PC-3 (cell line): ENCODE data around the gene TMPRSS3. TPM values are rescaled to one million over a fixed set of nuclear protein-coding genes. Genes with fewer than 3 reads are reported as not detected.

Experiments used
- ATAC-seq: fragments of 200-7000 bp; cut with Tn5 transposase; 2 replicates; pipeline ENCODE4 v1.9.1; 2020; ENCODE audit warnings: mild to moderate bottlenecking, moderate library complexity
- BruUV-seq: library from RNA; stranded (reverse); fragments of 400-500 nt; replicated peaks from 2 replicates; lab custom pipeline; 2021; lab: Mats Ljungman, UMichigan
- CTCF ChIA-PET: fragments of 300-600 bp; sonication (Branson Sonifier 250); formaldehyde crosslinking; loops from one replicate; lab custom pipeline; 2022; ENCODE audit warnings: antibody characterized with exemption; lab: Charles Lee
- POLR2A ChIA-PET: fragments of 300-600 bp; sonication (Branson Sonifier 250); formaldehyde crosslinking; loops from one replicate; lab custom pipeline; 2022; ENCODE audit warnings: antibody characterized with exemption; ENCODE audit not compliant: unreplicated experiment; lab: Charles Lee
- DNase-seq: peaks from one replicate; pipeline ENCODE4 v3.0.0-alpha.2; 2015
- H2AFZ ChIP-seq: fragments of 300-600 bp; sonication (generic); 2 replicates; pipeline ENCODE4 v1.6.0; 2016; ENCODE audit warnings: antibody characterized with exemption, low read length
- H3F3A ChIP-seq: fragments of 300-600 bp; sonication (generic); one replicate; pipeline ENCODE4 v1.6.0; 2017; ENCODE audit warnings: antibody characterized with exemption, low read length, control low read depth, mild to moderate bottlenecking; ENCODE audit not compliant: unreplicated experiment
- H3K27ac ChIP-seq: fragments of 300-600 bp; sonication (generic); 2 replicates; pipeline ENCODE4 v1.5.1; 2016; ENCODE audit warnings: mild to moderate bottlenecking, low read length
- H3K27me3 ChIP-seq: fragments of 300-600 bp; sonication (generic); 2 replicates; pipeline ENCODE4 v1.6.1; 2016; ENCODE audit warnings: low read length, mixed read lengths
- H3K36me3 ChIP-seq: fragments of 300-600 bp; sonication (generic); 2 replicates; pipeline ENCODE4 v1.6.1; 2016; ENCODE audit warnings: low read depth, mixed run types, low read length, mixed read lengths
- H3K4me1 ChIP-seq: fragments of 300-600 bp; sonication (generic); 2 replicates; pipeline ENCODE4 v1.5.1; 2016; ENCODE audit warnings: low read length; ENCODE audit not compliant: insufficient read depth
- H3K4me2 ChIP-seq: fragments of 300-600 bp; sonication (generic); 2 replicates; pipeline ENCODE4 v1.6.0; 2016; ENCODE audit warnings: low read length
- H3K4me3 ChIP-seq: fragments of 300-600 bp; sonication (generic); 2 replicates; pipeline ENCODE4 v1.5.1; 2016; ENCODE audit warnings: mild to moderate bottlenecking, low read length, mixed read lengths
- H3K79me2 ChIP-seq: fragments of 300-600 bp; sonication (generic); 2 replicates; pipeline ENCODE4 v1.6.1; 2017; ENCODE audit warnings: low read length, mixed read lengths
- H3K9ac ChIP-seq: fragments of 300-600 bp; sonication (generic); 2 replicates; pipeline ENCODE4 v1.6.0; 2016; ENCODE audit warnings: mild to moderate bottlenecking, low read length
- H3K9me2 ChIP-seq: fragments of 300-600 bp; sonication (generic); replicated peaks from 2 replicates; pipeline ENCODE4 v1.6.1; 2016; ENCODE audit warnings: mixed run types, low read length, mixed read lengths
- H3K9me3 ChIP-seq: fragments of 300-600 bp; sonication (generic); 2 replicates; pipeline ENCODE4 v1.6.1; 2016; ENCODE audit warnings: low read length, mixed read lengths
- H4K20me1 ChIP-seq: fragments of 300-600 bp; sonication (generic); 2 replicates; pipeline ENCODE4 v1.6.1; 2016; ENCODE audit warnings: low read length, mixed read lengths
- EZH2 ChIP-seq: fragments of 300-600 bp; sonication (generic); IDR thresholded peaks from one replicate; pipeline ENCODE4 v1.6.1; 2017; ENCODE audit warnings: antibody characterized with exemption, mild to moderate bottlenecking, low read length; ENCODE audit not compliant: unreplicated experiment
- EZH2phosphoT487 ChIP-seq: fragments of 300-600 bp; sonication (generic); IDR thresholded peaks from 2 replicates; pipeline ENCODE4 v1.6.1; 2018; ENCODE audit warnings: mild to moderate bottlenecking, antibody characterized with exemption, low read length, borderline replicate concordance
- intact Hi-C: fragments of 100-400 bp; cut with micrococcal nuclease; formaldehyde crosslinking; loops from 2 replicates; pipeline ENCODE4 v1.9.0; 2023
- total RNA-seq: library from RNA; depleted of rRNA; stranded (reverse); fragments of >200 nt; gene quantifications from 2 replicates; pipeline ENCODE4 v1.2.3, GENCODE V29; 2014
- TF ChIP-seq, protein P1 (sequence below): fragments of 300-600 bp; sonication (generic); conservative IDR thresholded peaks from 2 replicates; pipeline ENCODE4 v1.5.1; 2017; ENCODE audit warnings: antibody characterized with exemption, low read depth, mild to moderate bottlenecking, low read length

The TMPRSS3 gene
- total RNA-seq, 1 experiment from 2014 or later: not detected

DNA sequence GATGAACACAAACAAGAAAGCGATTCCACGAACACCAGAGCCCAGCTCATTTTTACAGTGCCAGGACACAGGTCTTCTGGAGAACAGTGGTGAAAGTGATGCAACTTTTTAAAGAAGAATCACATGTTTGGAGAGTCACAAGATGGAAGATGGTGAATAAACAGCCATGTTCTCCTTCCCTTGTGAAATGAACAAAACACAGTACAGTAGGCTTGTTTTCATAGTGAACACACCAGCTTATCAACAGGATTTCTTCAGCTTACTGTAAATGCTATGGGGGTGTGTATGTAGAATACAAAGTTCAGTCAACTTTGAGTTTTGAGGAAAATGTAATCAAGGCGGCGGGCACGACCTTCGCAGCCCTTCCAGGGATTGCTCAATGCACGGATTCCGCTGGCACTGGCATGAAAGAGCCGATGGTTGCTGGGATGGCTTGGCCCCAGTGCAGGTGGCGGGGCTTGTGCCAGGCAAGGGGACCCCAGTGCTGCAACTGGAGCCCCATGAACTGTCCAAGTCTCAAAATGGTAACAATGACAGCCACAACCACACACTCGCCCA is 9.7 kb downstream of the TMPRSS3 start:
- Histone ChIP-seq H3K4me2 (no peak overlapping the region), H3K9me3 (no peaks in the 10 kb centered on the region), H3K27me3 (no peaks in the 10 kb centered on the region), H3K9me2 (no peaks in the 10 kb centered on the region), H3K36me3 (no peaks in the 10 kb centered on the region), H3K4me1 (peaks cover 28% of the 10 kb centered on the region), H3K9ac (no peak overlapping the region), H4K20me1 (no peaks in the 10 kb centered on the region), H3K79me2 (no peaks in the 10 kb centered on the region), H2AFZ (no peak overlapping the region), H3K27ac (no peak overlapping the region), H3F3A (no peaks in the 10 kb centered on the region), H3K4me3 (no peak overlapping the region)
- ChIA-PET POLR2A (no interaction called here), CTCF (no interaction called here)
- TF ChIP-seq EZH2: no peak
- no peak for TF ChIP-seq EZH2phosphoT487
- TF ChIP-seq, protein P1, sequence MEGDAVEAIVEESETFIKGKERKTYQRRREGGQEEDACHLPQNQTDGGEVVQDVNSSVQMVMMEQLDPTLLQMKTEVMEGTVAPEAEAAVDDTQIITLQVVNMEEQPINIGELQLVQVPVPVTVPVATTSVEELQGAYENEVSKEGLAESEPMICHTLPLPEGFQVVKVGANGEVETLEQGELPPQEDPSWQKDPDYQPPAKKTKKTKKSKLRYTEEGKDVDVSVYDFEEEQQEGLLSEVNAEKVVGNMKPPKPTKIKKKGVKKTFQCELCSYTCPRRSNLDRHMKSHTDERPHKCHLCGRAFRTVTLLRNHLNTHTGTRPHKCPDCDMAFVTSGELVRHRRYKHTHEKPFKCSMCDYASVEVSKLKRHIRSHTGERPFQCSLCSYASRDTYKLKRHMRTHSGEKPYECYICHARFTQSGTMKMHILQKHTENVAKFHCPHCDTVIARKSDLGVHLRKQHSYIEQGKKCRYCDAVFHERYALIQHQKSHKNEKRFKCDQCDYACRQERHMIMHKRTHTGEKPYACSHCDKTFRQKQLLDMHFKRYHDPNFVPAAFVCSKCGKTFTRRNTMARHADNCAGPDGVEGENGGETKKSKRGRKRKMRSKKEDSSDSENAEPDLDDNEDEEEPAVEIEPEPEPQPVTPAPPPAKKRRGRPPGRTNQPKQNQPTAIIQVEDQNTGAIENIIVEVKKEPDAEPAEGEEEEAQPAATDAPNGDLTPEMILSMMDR: no peak
- BruUV-seq: no TSS peak
- ATAC-seq (no peak), DNase-seq (no peak)
- intact Hi-C loops: no loop called here

DNA sequence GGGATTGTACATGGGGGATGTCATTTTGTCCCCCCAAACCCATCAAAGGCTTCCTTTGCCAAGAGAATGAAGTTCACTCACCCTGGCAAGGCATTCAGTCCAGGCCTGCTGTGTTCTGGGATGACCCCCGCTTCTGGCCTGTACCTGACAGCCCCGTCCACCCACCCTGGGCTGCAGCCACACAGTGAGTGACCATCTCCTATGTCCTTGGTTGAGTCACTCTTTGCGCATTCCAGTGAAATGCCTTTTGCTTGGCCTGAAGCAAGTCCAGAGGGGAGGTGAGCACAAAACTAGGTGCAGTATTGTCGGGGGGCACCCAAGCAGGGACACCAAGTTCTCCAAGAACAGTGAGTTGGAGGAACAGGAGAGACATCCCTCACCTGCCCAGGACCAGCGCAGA is 10.2 kb downstream of the TMPRSS3 start:
- Histone ChIP-seq H3K27ac (no peak overlapping the region), H3K4me2 (no peak overlapping the region), H3K27me3 (no peaks in the 10 kb centered on the region), H3K79me2 (no peaks in the 10 kb centered on the region), H3K4me1 (peaks cover 28% of the 10 kb centered on the region), H3K9me3 (no peaks in the 10 kb centered on the region), H3F3A (no peaks in the 10 kb centered on the region), H3K9me2 (no peaks in the 10 kb centered on the region), H3K36me3 (no peaks in the 10 kb centered on the region), H4K20me1 (no peaks in the 10 kb centered on the region), H3K4me3 (no peak overlapping the region), H2AFZ (no peak overlapping the region), H3K9ac (no peak overlapping the region)
- ATAC-seq (no peak), DNase-seq (no peak)
- ChIA-PET CTCF (no interaction called here), POLR2A (no interaction called here)
- intact Hi-C loops: no loop called here
- BruUV-seq: no TSS peak
- TF ChIP-seq EZH2 (no peak), EZH2phosphoT487 (no peak)

DNA sequence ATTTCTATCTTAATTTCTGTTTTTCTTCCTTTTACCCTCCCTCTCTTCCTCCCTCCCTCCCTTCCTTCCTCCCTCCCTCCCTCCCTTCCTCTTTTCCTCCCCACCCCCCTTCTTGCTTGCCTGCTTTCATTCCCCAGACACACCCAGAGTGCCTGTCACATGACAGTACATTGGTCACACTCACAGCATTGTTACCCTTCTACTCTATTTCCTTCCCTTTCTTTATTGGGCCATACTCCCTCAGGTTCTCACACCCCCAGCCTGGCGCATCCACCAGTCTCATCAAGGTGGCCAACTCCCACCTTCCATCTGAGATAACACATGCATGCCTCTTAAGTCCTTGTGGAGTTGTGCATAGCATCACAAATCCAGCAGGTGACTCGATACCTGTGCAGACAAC is 10.9 kb downstream of the TMPRSS3 start:
- TF ChIP-seq, protein P1: no peak
- TF ChIP-seq EZH2 (no peak), EZH2phosphoT487 (no peak)
- H3K9me3 ChIP-seq: no peaks in the 10 kb centered on the region
- DNase-seq (peak; percentile 21), ATAC-seq (peak; percentile 6; the same call in 1 of the 2 replicates)
- POLR2A ChIA-PET: interaction anchor here (0.6 kb wide), 1 partner anchor 18 kb away, joined by 11 read pairs; the partner anchor contains the start of gene TFF1
- H3F3A ChIP-seq: no peaks in the 10 kb centered on the region
- no TSS peak for BruUV-seq
- no peak overlapping the region for H3K9ac ChIP-seq
- intact Hi-C loops: loop anchor here (5.0 kb wide), 1 partner anchor 238 kb away; no protein-coding TSS in a partner anchor
- peaks cover 22% of the 10 kb centered on the region for H3K4me1 ChIP-seq
- H3K27ac ChIP-seq: no peak overlapping the region
- H3K4me2 ChIP-seq: no peak overlapping the region
- no peak overlapping the region for H3K4me3 ChIP-seq
- CTCF ChIA-PET: interaction anchor here (0.9 kb wide), 1 partner anchor 47 kb away, joined by 5 read pairs; no protein-coding TSS in a partner anchor
- H4K20me1 ChIP-seq: no peaks in the 10 kb centered on the region
- H3K27me3 ChIP-seq: no peaks in the 10 kb centered on the region
- H3K79me2 ChIP-seq: no peaks in the 10 kb centered on the region
- H3K9me2 ChIP-seq: no peaks in the 10 kb centered on the region
- H3K36me3 ChIP-seq: no peaks in the 10 kb centered on the region
- H2AFZ ChIP-seq: no peak overlapping the region
